ENCODE data around the gene PTPN1. TPM values are rescaled to one million over a fixed set of nuclear protein-coding genes. Genes with fewer than 3 reads are reported as not detected.

The PTPN1 gene
- total and polyA plus RNA-seq, 2 of the 13 experiments (the other 11 are each of a cell fraction or from before 2014, with no cell fraction given), result 17.7 to 37.2 TPM

DNA sequence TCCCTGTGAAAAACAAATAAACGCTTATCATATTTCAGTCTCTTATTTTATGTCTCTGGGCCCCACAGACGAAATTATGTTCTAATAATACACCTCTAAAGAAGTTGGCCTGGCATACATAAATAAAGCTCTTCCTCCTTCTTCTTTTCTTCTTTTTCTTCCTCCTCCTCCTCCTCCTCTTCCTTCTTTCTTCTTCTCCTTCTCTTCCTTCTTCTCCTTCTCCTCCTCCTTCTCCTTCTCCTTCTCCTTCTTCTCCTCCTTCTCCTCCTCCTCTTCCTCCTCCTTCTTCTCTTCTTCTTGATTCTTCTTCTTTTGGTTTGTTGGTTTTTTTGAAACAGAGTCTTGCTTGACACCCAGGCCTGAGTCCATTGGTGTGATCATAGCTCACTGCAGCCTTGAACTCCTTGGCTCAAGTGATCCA lies 41.8 kb upstream of the PTPN1 start (continued):
- TF ChIP-seq KLF12 (CRISPR knock-in tag; IDR thresholded peaks at IDR 0.05; ENCODE audit: borderline replicate concordance) (no peak), SOX13 (IDR thresholded peaks at IDR 0.05) (no peak), SOX13 (CRISPR knock-in tag; conservative IDR thresholded peaks at IDR 0.05 in 1 of 2, IDR thresholded peaks at IDR 0.05 in 1 of 2) (no peak), ZNF776 (CRISPR knock-in tag; IDR thresholded peaks at IDR 0.05) (no peak), SOX6 (IDR thresholded peaks at IDR 0.05) (peak; percentile 85; the same call in 1 of the 2 replicates), SOX6 (CRISPR knock-in tag; IDR thresholded peaks at IDR 0.05) (no peak; the same call in 1 of the 2 replicates), CEBPB (IDR thresholded peaks at IDR 0.05; ENCODE audit: borderline replicate concordance, low read depth, low read length) (no peak), MBNL3 (CRISPR knock-in tag; conservative IDR thresholded peaks at IDR 0.05) (no peak), PLRG1 (conservative IDR thresholded peaks at IDR 0.05) (0 out of 2 replicates have a peak, but pooled peaks have one; percentile 15), GABPA (IDR thresholded peaks at IDR 0.05; ENCODE audit: low read depth, low read length) (no peak), GABPA (CRISPR knock-in tag; IDR thresholded peaks at IDR 0.05; ENCODE audit: low read depth) (no peak), MAFK (conservative IDR thresholded peaks at IDR 0.05 in 1 of 2, IDR thresholded peaks at IDR 0.05 in 1 of 2; ENCODE audit: low read length in 2 of 2) (no peak), NFE2 (CRISPR knock-in tag; IDR thresholded peaks at IDR 0.05) (no peak)
- TF ChIP-seq, protein P1, sequence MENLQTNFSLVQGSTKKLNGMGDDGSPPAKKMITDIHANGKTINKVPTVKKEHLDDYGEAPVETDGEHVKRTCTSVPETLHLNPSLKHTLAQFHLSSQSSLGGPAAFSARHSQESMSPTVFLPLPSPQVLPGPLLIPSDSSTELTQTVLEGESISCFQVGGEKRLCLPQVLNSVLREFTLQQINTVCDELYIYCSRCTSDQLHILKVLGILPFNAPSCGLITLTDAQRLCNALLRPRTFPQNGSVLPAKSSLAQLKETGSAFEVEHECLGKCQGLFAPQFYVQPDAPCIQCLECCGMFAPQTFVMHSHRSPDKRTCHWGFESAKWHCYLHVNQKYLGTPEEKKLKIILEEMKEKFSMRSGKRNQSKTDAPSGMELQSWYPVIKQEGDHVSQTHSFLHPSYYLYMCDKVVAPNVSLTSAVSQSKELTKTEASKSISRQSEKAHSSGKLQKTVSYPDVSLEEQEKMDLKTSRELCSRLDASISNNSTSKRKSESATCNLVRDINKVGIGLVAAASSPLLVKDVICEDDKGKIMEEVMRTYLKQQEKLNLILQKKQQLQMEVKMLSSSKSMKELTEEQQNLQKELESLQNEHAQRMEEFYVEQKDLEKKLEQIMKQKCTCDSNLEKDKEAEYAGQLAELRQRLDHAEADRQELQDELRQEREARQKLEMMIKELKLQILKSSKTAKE (CRISPR knock-in tag; IDR thresholded peaks at IDR 0.05; ENCODE audit: borderline replicate concordance), result no peak
- TF ChIP-seq, protein P2, sequence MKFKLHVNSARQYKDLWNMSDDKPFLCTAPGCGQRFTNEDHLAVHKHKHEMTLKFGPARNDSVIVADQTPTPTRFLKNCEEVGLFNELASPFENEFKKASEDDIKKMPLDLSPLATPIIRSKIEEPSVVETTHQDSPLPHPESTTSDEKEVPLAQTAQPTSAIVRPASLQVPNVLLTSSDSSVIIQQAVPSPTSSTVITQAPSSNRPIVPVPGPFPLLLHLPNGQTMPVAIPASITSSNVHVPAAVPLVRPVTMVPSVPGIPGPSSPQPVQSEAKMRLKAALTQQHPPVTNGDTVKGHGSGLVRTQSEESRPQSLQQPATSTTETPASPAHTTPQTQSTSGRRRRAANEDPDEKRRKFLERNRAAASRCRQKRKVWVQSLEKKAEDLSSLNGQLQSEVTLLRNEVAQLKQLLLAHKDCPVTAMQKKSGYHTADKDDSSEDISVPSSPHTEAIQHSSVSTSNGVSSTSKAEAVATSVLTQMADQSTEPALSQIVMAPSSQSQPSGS (CRISPR knock-in tag; IDR thresholded peaks at IDR 0.05), result no peak
- TF ChIP-seq, protein P3, sequence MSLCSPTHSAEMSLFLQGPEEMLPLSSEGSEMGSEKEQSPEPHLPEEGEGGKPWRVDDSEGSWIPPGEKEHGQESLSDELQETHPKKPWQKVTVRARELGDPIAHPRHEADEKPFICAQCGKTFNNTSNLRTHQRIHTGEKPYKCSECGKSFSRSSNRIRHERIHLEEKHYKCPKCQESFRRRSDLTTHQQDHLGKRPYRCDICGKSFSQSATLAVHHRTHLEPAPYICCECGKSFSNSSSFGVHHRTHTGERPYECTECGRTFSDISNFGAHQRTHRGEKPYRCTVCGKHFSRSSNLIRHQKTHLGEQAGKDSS (CRISPR knock-in tag; IDR thresholded peaks at IDR 0.05; ENCODE audit: borderline replicate concordance, low read depth), result no peak
- TF ChIP-seq, protein P4, sequence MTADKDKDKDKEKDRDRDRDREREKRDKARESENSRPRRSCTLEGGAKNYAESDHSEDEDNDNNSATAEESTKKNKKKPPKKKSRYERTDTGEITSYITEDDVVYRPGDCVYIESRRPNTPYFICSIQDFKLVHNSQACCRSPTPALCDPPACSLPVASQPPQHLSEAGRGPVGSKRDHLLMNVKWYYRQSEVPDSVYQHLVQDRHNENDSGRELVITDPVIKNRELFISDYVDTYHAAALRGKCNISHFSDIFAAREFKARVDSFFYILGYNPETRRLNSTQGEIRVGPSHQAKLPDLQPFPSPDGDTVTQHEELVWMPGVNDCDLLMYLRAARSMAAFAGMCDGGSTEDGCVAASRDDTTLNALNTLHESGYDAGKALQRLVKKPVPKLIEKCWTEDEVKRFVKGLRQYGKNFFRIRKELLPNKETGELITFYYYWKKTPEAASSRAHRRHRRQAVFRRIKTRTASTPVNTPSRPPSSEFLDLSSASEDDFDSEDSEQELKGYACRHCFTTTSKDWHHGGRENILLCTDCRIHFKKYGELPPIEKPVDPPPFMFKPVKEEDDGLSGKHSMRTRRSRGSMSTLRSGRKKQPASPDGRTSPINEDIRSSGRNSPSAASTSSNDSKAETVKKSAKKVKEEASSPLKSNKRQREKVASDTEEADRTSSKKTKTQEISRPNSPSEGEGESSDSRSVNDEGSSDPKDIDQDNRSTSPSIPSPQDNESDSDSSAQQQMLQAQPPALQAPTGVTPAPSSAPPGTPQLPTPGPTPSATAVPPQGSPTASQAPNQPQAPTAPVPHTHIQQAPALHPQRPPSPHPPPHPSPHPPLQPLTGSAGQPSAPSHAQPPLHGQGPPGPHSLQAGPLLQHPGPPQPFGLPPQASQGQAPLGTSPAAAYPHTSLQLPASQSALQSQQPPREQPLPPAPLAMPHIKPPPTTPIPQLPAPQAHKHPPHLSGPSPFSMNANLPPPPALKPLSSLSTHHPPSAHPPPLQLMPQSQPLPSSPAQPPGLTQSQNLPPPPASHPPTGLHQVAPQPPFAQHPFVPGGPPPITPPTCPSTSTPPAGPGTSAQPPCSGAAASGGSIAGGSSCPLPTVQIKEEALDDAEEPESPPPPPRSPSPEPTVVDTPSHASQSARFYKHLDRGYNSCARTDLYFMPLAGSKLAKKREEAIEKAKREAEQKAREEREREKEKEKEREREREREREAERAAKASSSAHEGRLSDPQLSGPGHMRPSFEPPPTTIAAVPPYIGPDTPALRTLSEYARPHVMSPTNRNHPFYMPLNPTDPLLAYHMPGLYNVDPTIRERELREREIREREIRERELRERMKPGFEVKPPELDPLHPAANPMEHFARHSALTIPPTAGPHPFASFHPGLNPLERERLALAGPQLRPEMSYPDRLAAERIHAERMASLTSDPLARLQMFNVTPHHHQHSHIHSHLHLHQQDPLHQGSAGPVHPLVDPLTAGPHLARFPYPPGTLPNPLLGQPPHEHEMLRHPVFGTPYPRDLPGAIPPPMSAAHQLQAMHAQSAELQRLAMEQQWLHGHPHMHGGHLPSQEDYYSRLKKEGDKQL (CRISPR knock-in tag; IDR thresholded peaks at IDR 0.05; ENCODE audit: low read depth), result no peak
- TF ChIP-seq, protein P5, sequence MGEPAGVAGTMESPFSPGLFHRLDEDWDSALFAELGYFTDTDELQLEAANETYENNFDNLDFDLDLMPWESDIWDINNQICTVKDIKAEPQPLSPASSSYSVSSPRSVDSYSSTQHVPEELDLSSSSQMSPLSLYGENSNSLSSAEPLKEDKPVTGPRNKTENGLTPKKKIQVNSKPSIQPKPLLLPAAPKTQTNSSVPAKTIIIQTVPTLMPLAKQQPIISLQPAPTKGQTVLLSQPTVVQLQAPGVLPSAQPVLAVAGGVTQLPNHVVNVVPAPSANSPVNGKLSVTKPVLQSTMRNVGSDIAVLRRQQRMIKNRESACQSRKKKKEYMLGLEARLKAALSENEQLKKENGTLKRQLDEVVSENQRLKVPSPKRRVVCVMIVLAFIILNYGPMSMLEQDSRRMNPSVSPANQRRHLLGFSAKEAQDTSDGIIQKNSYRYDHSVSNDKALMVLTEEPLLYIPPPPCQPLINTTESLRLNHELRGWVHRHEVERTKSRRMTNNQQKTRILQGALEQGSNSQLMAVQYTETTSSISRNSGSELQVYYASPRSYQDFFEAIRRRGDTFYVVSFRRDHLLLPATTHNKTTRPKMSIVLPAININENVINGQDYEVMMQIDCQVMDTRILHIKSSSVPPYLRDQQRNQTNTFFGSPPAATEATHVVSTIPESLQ (CRISPR knock-in tag; conservative IDR thresholded peaks at IDR 0.05), result no peak
